Esophagus squamous epithelium (tissue), 5 donors: ENCODE measurements around the gene AOPEP. TPM values are rescaled to one million over a fixed set of nuclear protein-coding genes. Genes with fewer than 3 reads are reported as not detected.

Experiments
- DNase-seq: peaks from one replicate; lab custom pipeline; 2025; lab: John Stamatoyannopoulos, UW
- H3K27ac ChIP-seq, 4 donors: fragments of 200-600 bp; sonication (generic); one replicate each; pipeline ENCODE4 v1.5.1; 2016 to 2019; ENCODE audit warnings: mild to moderate bottlenecking in 1 of 4
- H3K27me3 ChIP-seq, 4 donors: fragments of 200-600 bp; sonication (generic); 1 replicate in 3 of 4; 2 replicates in 1 of 4; pipeline versions ENCODE4 v1.5.1 to v1.6.0; 2017 to 2021; ENCODE audit warnings: antibody characterized with exemption in 1 of 4
- H3K36me3 ChIP-seq, 3 donors: fragments of 200-600 bp; sonication (generic); one replicate each; pipeline ENCODE4 v1.5.1; 2016 to 2019
- H3K4me1 ChIP-seq, 3 donors: fragments of 200-600 bp; sonication (generic); one replicate each; pipeline ENCODE4 v1.5.1; 2017 to 2019
- H3K4me3 ChIP-seq, 4 donors: fragments of 200-600 bp; sonication (generic); 1 replicate in 3 of 4; 2 replicates in 1 of 4; pipeline ENCODE4 v1.5.1; 2016 to 2019; ENCODE audit warnings: mild to moderate bottlenecking in 2 of 4, moderate library complexity in 1 of 4
- H3K9me3 ChIP-seq, 3 donors: fragments of 200-600 bp; sonication (generic); one replicate each; pipeline ENCODE4 v1.5.1; 2016 to 2019
- POLR2A ChIP-seq, 4 donors: fragments of 450-650 bp; IDR thresholded peaks; one replicate each; pipeline ENCODE4 v1.6.1; 2017; ENCODE audit warnings: antibody characterized with exemption in 4 of 4, mild to moderate bottlenecking in 4 of 4, moderate library complexity in 3 of 4
- WGBS, 2 donors: methylation state at CpG; one replicate each; pipeline ENCODE4 v1.1.5; 2018; 5-methylcytosine and 5-hydroxymethylcytosine counted together
- intact Hi-C: fragments of 100-400 bp; cut with DNase I; formaldehyde crosslinking; loops from one replicate; pipeline ENCODE4 v1.15.0; 2022
- total RNA-seq, 4 donors: library from RNA; depleted of rRNA; stranded (reverse); fragments of >200 nt; gene quantifications; one replicate each; pipeline ENCODE4 v1.1.0, GENCODE V29; 2016
- TF ChIP-seq, protein P1 (sequence below), 6 experiments: fragments of 450-650 bp in 4 of 6; fragments of 200-600 bp in 2 of 6; sonication (generic) in 2 of 6; IDR thresholded peaks; one replicate each; pipeline ENCODE4 v1.5.1; 2016 to 2019; ENCODE audit warnings: antibody characterized with exemption in 6 of 6, mild to moderate bottlenecking in 4 of 6, moderate library complexity in 4 of 6
- donor health status: DM: yes; HTN: yes; CAD: no.

AOPEP gene
- total RNA-seq, 4 donors from 2014 or later: 101 to 300 (median 115) TPM

DNA sequence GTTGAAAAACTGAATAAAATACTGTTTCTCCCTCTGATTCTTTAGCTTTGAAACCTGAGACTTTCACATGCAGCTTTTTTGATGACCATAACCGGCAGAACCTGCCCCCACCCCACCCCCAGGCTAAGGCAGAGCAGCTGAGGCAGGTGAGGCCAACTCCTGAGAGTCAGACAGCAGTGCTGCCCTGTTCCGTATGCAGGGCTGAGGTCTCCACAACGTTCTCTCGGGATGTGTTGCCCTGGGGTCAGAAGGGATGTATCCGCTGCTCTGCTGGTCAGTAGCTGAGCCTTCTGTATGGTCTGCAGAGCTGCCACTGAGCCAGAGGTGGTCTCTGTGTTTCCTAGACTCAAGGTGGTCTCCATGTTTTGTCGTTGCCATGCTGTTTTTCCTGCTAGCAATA, 190.5 kb downstream of the AOPEP start:
- H3K36me3 ChIP-seq: no peaks in the 10 kb centered on the region
- no peak for DNase-seq
- intact Hi-C loops: no loop called here
- no peaks in the 10 kb centered on the region for H3K9me3 ChIP-seq
- H3K27me3 ChIP-seq: no peaks in the 10 kb centered on the region
- 55 to 89% methylated on average over 4 to 5 of the region's 6 CpGs for WGBS, 2 donors
- no peak overlapping the region for H3K4me3 ChIP-seq
- H3K4me1 ChIP-seq: peaks cover 23 to 94% (median 61%) of the 10 kb centered on the region in 3 donors
- TF ChIP-seq POLR2A (IDR thresholded peaks at IDR 0.05): no peak
- TF ChIP-seq, protein P1, sequence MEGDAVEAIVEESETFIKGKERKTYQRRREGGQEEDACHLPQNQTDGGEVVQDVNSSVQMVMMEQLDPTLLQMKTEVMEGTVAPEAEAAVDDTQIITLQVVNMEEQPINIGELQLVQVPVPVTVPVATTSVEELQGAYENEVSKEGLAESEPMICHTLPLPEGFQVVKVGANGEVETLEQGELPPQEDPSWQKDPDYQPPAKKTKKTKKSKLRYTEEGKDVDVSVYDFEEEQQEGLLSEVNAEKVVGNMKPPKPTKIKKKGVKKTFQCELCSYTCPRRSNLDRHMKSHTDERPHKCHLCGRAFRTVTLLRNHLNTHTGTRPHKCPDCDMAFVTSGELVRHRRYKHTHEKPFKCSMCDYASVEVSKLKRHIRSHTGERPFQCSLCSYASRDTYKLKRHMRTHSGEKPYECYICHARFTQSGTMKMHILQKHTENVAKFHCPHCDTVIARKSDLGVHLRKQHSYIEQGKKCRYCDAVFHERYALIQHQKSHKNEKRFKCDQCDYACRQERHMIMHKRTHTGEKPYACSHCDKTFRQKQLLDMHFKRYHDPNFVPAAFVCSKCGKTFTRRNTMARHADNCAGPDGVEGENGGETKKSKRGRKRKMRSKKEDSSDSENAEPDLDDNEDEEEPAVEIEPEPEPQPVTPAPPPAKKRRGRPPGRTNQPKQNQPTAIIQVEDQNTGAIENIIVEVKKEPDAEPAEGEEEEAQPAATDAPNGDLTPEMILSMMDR (IDR thresholded peaks at IDR 0.05): no peak
- H3K27ac ChIP-seq: peak overlapping the region in 1 of 4 donors; percentile 59

DNA sequence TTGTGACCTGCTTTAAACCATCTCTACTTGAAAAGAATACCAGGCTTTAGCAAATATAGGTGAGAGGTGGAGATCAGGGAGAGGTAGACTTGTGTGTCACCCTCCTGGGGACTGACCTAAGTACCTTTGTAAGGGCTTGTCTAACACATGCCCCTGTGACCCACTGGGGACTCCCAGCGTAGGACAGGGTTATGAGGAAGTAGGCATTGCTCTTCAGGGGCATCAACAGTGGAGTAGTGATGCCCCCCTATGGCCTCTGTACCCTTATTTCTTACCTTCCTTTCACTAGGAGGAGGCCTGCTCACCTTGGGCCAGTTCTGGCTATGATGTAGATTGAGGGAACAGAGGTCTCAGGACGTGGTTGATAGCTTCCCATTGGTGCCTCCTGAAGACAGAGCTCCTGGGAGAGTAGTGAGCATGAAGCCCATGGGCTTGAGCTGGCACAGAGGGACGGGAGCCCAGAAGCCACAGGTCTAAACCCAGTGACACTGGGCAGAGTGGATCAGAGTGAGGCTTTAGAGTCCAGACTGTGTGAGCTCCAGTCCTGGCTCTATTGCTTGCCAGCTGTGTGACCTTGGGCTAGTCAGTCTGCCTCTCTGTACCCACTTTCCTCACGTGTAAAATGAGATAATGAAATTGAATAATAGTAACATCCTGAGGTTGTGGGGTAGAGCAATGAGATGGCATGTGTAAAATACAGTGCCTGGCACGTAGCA, 191.7 kb downstream of the AOPEP start:
- 84 to 86% methylated on average over 4 to 5 of the region's 5 CpGs for WGBS, 2 donors

DNA sequence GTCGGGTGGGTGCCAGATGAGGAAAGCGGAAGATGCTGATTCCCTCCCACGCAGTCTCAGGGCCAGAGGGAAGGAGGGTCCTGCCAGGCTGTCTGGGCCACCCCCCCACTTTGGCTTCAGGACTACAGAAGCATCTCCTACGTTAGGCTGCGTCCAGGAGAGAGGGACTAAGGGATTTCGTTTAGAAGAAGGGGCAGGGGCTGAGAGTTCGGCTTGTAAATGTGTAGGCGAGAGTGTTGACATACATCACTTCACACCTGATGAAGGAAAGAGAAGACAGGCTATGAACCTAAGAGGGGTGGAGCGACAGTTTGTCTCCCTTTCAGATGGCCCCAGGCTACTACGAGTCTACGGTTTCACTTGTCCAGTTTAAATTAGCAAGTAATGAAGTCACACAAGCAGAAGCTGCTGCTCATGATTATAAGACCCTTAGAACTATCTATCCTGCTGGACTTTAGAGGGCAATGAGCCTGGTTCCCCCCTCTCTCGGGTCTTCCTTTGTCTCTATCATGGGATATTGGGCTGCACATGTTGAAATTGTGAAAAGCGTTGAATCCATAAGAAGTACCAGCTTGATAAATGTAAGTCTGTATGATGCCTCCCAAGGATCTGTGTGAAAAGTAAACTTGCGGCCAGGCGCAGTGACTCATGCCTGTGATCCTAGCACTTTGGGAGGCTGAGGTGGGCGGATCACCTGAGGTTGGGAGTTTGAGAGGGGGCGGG, 193.0 kb downstream of the AOPEP start:
- TF ChIP-seq, protein P1 (IDR thresholded peaks at IDR 0.05): no peak
- no peak for TF ChIP-seq POLR2A (IDR thresholded peaks at IDR 0.05)
- H3K9me3 ChIP-seq: no peaks in the 10 kb centered on the region
- H3K36me3 ChIP-seq: no peaks in the 10 kb centered on the region
- H3K27ac ChIP-seq: peak overlapping the region; percentile 72 to 90 (median 86)
- intact Hi-C loops: loop anchor here (10.0 kb wide), 1 partner anchor 85 kb away; no protein-coding TSS in a partner anchor
- peaks cover 40 to 100% (median 78%) of the 10 kb centered on the region in 3 donors for H3K4me1 ChIP-seq
- DNase-seq: no peak
- H3K4me3 ChIP-seq: peak overlapping the region in 1 of 4 donors; percentile 19
- WGBS, 2 donors: 53 to 60% methylated on average over 12 to 16 of the region's 17 CpGs
- no peaks in the 10 kb centered on the region for H3K27me3 ChIP-seq

More for the DNA sequence above, 191.7 kb downstream of the AOPEP start:
- intact Hi-C loops: no loop called here
- no peak overlapping the region for H3K4me3 ChIP-seq
- TF ChIP-seq, protein P1 (IDR thresholded peaks at IDR 0.05): no peak
- TF ChIP-seq POLR2A (IDR thresholded peaks at IDR 0.05): no peak
- H3K4me1 ChIP-seq: peaks cover 34 to 100% (median 74%) of the 10 kb centered on the region in 3 donors
- H3K9me3 ChIP-seq: no peaks in the 10 kb centered on the region
- H3K27ac ChIP-seq: peak overlapping the region in 2 of 4 donors; percentile 59 to 88
- H3K36me3 ChIP-seq: no peaks in the 10 kb centered on the region
- H3K27me3 ChIP-seq: no peaks in the 10 kb centered on the region
- no peak for DNase-seq

GRCh38 chr9:94920420-94921091, 194.1 kb downstream of the AOPEP start:
- 60 to 79% methylated on average over 4 to 10 of the region's 12 CpGs for WGBS, 2 donors
- peaks cover 37 to 100% (median 74%) of the 10 kb centered on the region in 3 donors for H3K4me1 ChIP-seq
- DNase-seq: no peak
- H3K4me3 ChIP-seq: peak overlapping the region in 1 of 4 donors; percentile 9
- H3K36me3 ChIP-seq: no peaks in the 10 kb centered on the region
- intact Hi-C loops: loop anchor here (10.0 kb wide), 1 partner anchor 84 kb away; no protein-coding TSS in a partner anchor
- no peaks in the 10 kb centered on the region for H3K27me3 ChIP-seq
- no peaks in the 10 kb centered on the region for H3K9me3 ChIP-seq
- peak overlapping the region; percentile 72 to 90 (median 86) for H3K27ac ChIP-seq
- TF ChIP-seq POLR2A (IDR thresholded peaks at IDR 0.05): no peak
- TF ChIP-seq, protein P1 (IDR thresholded peaks at IDR 0.05): no peak
